Measurements from ENCODE around the gene NMT2. TPM values are rescaled to one million over a fixed set of nuclear protein-coding genes. Genes with fewer than 3 reads are reported as not detected.

NMT2 gene
- total RNA-seq, 1 experiment from 2014 or later = 26.1 TPM

- Histone ChIP-seq H2AFZ (ENCODE audit: low read depth, low read length, poor library complexity, severe bottlenecking) (no peak overlapping the region), H3K4me2 (ENCODE audit: low read length) (peak overlapping the region; percentile 60)
Measured at GRCh38 chr10:15209827-15210509, 41.5 kb upstream of the NMT2 start.

More at GRCh38 chr10:15209827-15210509, 41.5 kb upstream of the NMT2 start:
- peak overlapping the region; percentile 17; the same call in 1 of the 2 replicates for H3K9ac ChIP-seq (ENCODE audit: low read length)
- H3K9me3 ChIP-seq (ENCODE audit: control insufficient read depth in 1 of 2, insufficient read depth in 1 of 2, low read depth in 1 of 2, low read length in 2 of 2) = no peaks in the 10 kb centered on the region
- DNase-seq (ENCODE audit: low read depth, low spot score) = peak; percentile 64
- POLR2A ChIA-PET = no interaction called here
- no peak overlapping the region; the same call in 1 of the 2 replicates for H3K27ac ChIP-seq (ENCODE audit: low read depth, low read length)
- H3K4me3 ChIP-seq (replicated peaks in 1 of 2; ENCODE audit: low read depth in 1 of 2, low read length in 2 of 2) = no peak overlapping the region
- TF ChIP-seq CTCF (IDR thresholded peaks at IDR 0.05 in 2 of 3, conservative IDR thresholded peaks at IDR 0.05 in 1 of 3; ENCODE audit: borderline replicate concordance in 1 of 3, insufficient read depth in 1 of 3, low read depth in 2 of 3, low read length in 2 of 3) (peak; percentile 71 to 97 (median 93)), CBX3 (IDR thresholded peaks at IDR 0.05; ENCODE audit: low read depth) (peak; percentile 24; the same call in 1 of the 2 replicates), REST (IDR thresholded peaks at IDR 0.05; ENCODE audit: low read depth) (no peak), SRF (IDR thresholded peaks at IDR 0.05; ENCODE audit: low read depth) (no peak), ZNF274 (IDR thresholded peaks at IDR 0.05; ENCODE audit: low read depth, low read length) (no peak), RAD21 (IDR thresholded peaks at IDR 0.05; ENCODE audit: low read depth) (peak; percentile 73), TCF7L2 (IDR thresholded peaks at IDR 0.05; ENCODE audit: borderline replicate concordance, extremely low read depth, insufficient read depth, insufficient read length) (peak; percentile 73), YY1 (IDR thresholded peaks at IDR 0.05; ENCODE audit: extremely low read depth, insufficient replicate concordance, low read depth, low read length) (peak; percentile 35), ELF1 (IDR thresholded peaks at IDR 0.05; ENCODE audit: borderline replicate concordance, low read depth) (no peak), SIN3A (IDR thresholded peaks at IDR 0.05; ENCODE audit: low read depth) (no peak)
- BruUV-seq (replicated peaks) = no TSS peak
- H3K79me2 ChIP-seq (ENCODE audit: insufficient read depth, low read length) = no peaks in the 10 kb centered on the region
- H3K9me2 ChIP-seq (ENCODE audit: insufficient read depth) = no peaks in the 10 kb centered on the region
- H4K20me1 ChIP-seq (ENCODE audit: insufficient read depth) = no peaks in the 10 kb centered on the region
- RAD21 ChIA-PET (ENCODE audit: low non-redundant PET in 1 of 2, low total read pairs in 2 of 2, uncharacterized antibody in 2 of 2, unreplicated experiment in 2 of 2) = no interaction called here
- peaks cover 24 to 51% of the 10 kb centered on the region in 2 experiments for H3K4me1 ChIP-seq (ENCODE audit: control insufficient read depth in 1 of 2, insufficient read depth in 2 of 2, low read length in 2 of 2)
- CTCF ChIA-PET = no interaction called here
- ATAC-seq = peak; percentile 81
- no peaks in the 10 kb centered on the region for H3K27me3 ChIP-seq (ENCODE audit: insufficient read depth, low read length)
- intact Hi-C loops (cut with micrococcal nuclease) = loop anchor here (2.0 kb wide), 1 partner anchor 161 kb away; the partner anchor contains the start of gene FAM171A1
- H3K36me3 ChIP-seq (ENCODE audit: control insufficient read depth in 1 of 2, insufficient read depth in 2 of 2, low read length in 2 of 2) = 0 out of 4 replicates have a peak, but pooled peaks cover 0 to 2% of the 10 kb centered on the region in 2 experiments
